ENCODE data around the gene RPAP3.
"Not testable (repeated sequence)": the region's sequence is repeated elsewhere in the genome, so short reads cannot be mapped to it uniquely, and the experiment has no call there.

Gene RPAP3

GRCh38 chr12:47636908-47637780 is 68.7 kb downstream of the RPAP3 start:
- Histone ChIP-seq H3K4me1 (no peaks in the 10 kb centered on the region), H3K27me3 (no peaks in the 10 kb centered on the region), H3K4me3 (no peak overlapping the region), H3K9me3 (peaks cover 0 to 5% (median 2%) of the 10 kb centered on the region in 3 donors), H3K27ac (no peak overlapping the region), H3K36me3 (peaks cover 0 to 4% (median 0%) of the 10 kb centered on the region in 3 donors)
- TF ChIP-seq CTCF (IDR thresholded peaks at IDR 0.05) = peak; percentile 16 to 18
- peak in 1 of 2 donors; percentile 22 for DNase-seq
- intact Hi-C loops (cut with DNase I; ENCODE audit: low total_unique reads) = no loop called here

- H3K27ac ChIP-seq; intact Hi-C loops (cut with DNase I; ENCODE audit: low total_unique reads); H3K9me3 ChIP-seq; DNase-seq; H3K4me3 ChIP-seq; H3K4me1 ChIP-seq; H3K27me3 ChIP-seq; H3K36me3 ChIP-seq: not testable (repeated sequence)
Measured at GRCh38 chr12:47635770-47636169, 70.1 kb downstream of the RPAP3 start.

GRCh38 chr12:47634127-47634526 is 71.7 kb downstream of the RPAP3 start:
- Histone ChIP-seq H3K4me1 (no peaks in the 10 kb centered on the region), H3K27ac (no peak overlapping the region), H3K4me3 (no peak overlapping the region), H3K36me3 (peaks cover 0 to 4% (median 0%) of the 10 kb centered on the region in 3 donors), H3K9me3 (peaks cover 0 to 3% (median 0%) of the 10 kb centered on the region in 3 donors), H3K27me3 (no peaks in the 10 kb centered on the region)
- no peak for TF ChIP-seq CTCF (IDR thresholded peaks at IDR 0.05)
- DNase-seq = no peak
- intact Hi-C loops (cut with DNase I; ENCODE audit: low total_unique reads) = no loop called here

- H3K4me3 ChIP-seq = no peak overlapping the region
- no peak for DNase-seq
- H3K4me1 ChIP-seq = no peaks in the 10 kb centered on the region
- H3K36me3 ChIP-seq = peaks cover 0 to 4% (median 0%) of the 10 kb centered on the region in 3 donors
- H3K27me3 ChIP-seq = no peaks in the 10 kb centered on the region
- H3K27ac ChIP-seq = no peak overlapping the region
- no peak for TF ChIP-seq CTCF (IDR thresholded peaks at IDR 0.05)
- intact Hi-C loops (cut with DNase I; ENCODE audit: low total_unique reads) = no loop called here
- peaks cover 0 to 5% (median 0%) of the 10 kb centered on the region in 3 donors for H3K9me3 ChIP-seq
Measured at GRCh38 chr12:47621960-47622359, 83.9 kb downstream of the RPAP3 start.

GRCh38 chr12:47617476-47617875 is 88.4 kb downstream of the RPAP3 start:
- no peak for TF ChIP-seq CTCF (IDR thresholded peaks at IDR 0.05)
- intact Hi-C loops (cut with DNase I; ENCODE audit: low total_unique reads) = no loop called here
- Histone ChIP-seq H3K36me3 (peaks cover 0 to 5% (median 0%) of the 10 kb centered on the region in 3 donors), H3K27ac (no peak overlapping the region), H3K4me1 (no peaks in the 10 kb centered on the region), H3K27me3 (no peaks in the 10 kb centered on the region), H3K4me3 (no peak overlapping the region), H3K9me3 (peaks cover 0 to 8% (median 0%) of the 10 kb centered on the region in 3 donors)
- no peak for DNase-seq

GRCh38 chr12:47616440-47616839 is 89.4 kb downstream of the RPAP3 start:
- intact Hi-C loops (cut with DNase I; ENCODE audit: low total_unique reads) = no loop called here
- TF ChIP-seq CTCF (IDR thresholded peaks at IDR 0.05) = no peak

More at GRCh38 chr12:47616440-47616839, 89.4 kb downstream of the RPAP3 start:
- Histone ChIP-seq H3K4me3 (no peak overlapping the region), H3K9me3 (peaks cover 0 to 8% (median 0%) of the 10 kb centered on the region in 3 donors), H3K27me3 (no peaks in the 10 kb centered on the region), H3K27ac (no peak overlapping the region), H3K4me1 (no peaks in the 10 kb centered on the region), H3K36me3 (peaks cover 0 to 5% (median 0%) of the 10 kb centered on the region in 3 donors)
- no peak for DNase-seq
